K562 (cell line): ENCODE data around the gene ASIP. TPM values are rescaled to one million over a fixed set of nuclear protein-coding genes. Genes with fewer than 3 reads are reported as not detected.
A peak's percentile ranks its signal among the peaks of the same experiment; 100 is the strongest.

Experiments
- ARNT ChIP-seq, 2 experiments: fragments of 450-650 bp; IDR thresholded peaks; 2 replicates each; pipeline ENCODE4 v1.6.1; 2016; ENCODE audit warnings: mild to moderate bottlenecking in 1 of 2
- ATF7 ChIP-seq: fragments of 450-650 bp; IDR thresholded peaks from 2 replicates; pipeline ENCODE4 v1.7.1; 2014; ENCODE audit warnings: mild to moderate bottlenecking, moderate library complexity
- BCL6 ChIP-seq: fragments of 250-450 bp; sonication (Bioruptor Pico); IDR thresholded peaks from 2 replicates; pipeline ENCODE4 v1.4.0; 2020
- CHAMP1 ChIP-seq: fragments of 450-650 bp; IDR thresholded peaks from 2 replicates; pipeline ENCODE4 v1.6.1; 2016; ENCODE audit warnings: mild to moderate bottlenecking
- CXXC5 ChIP-seq: fragments of 250-450 bp; sonication (Bioruptor Pico); IDR thresholded peaks from 2 replicates; pipeline ENCODE4 v1.8.0; 2022; ENCODE audit warnings: inconsistent platforms, mild to moderate bottlenecking, moderate library complexity
- EHMT2 ChIP-seq: fragments of 450-650 bp; IDR thresholded peaks from 2 replicates; pipeline ENCODE4 v1.6.1; 2018; ENCODE audit warnings: antibody characterized with exemption
- FOSL1 ChIP-seq: fragments of 200-800 bp; sonication (Bioruptor generic); conservative IDR thresholded peaks from 2 replicates; pipeline ENCODE4 v1.6.1; 2016; ENCODE audit warnings: missing genetic modification characterization, missing compliant biosample characterization
- GTF3C2 ChIP-seq: IDR thresholded peaks from 3 replicates; pipeline ENCODE4 v1.6.1; 2011; ENCODE audit warnings: borderline replicate concordance, mild to moderate bottlenecking, moderate library complexity; ENCODE audit not compliant: insufficient read length; ENCODE audit errors: extremely low read depth
- KDM4B ChIP-seq, 2 experiments: fragments of 450-650 bp in 1 of 2; sonication (generic) in 1 of 2; IDR thresholded peaks; 2 replicates each; pipeline ENCODE4 v1.6.1; 2016 to 2017; ENCODE audit warnings: borderline replicate concordance in 2 of 2, antibody characterized with exemption in 1 of 2, low read depth in 1 of 2, mild to moderate bottlenecking in 1 of 2
- MAFF ChIP-seq: IDR thresholded peaks from 2 replicates; pipeline ENCODE4 v1.6.1; 2012; ENCODE audit warnings: low read length, improper control_type of control experiment
- MAFG ChIP-seq: fragments of 450-650 bp; conservative IDR thresholded peaks from 2 replicates; pipeline ENCODE4 v1.6.1; 2016; ENCODE audit warnings: missing genetic modification characterization, missing compliant biosample characterization
- MAX ChIP-seq: sonication (generic); formaldehyde crosslinking; IDR thresholded peaks from 2 replicates; pipeline ENCODE4 v1.9.0; 2022; ENCODE audit warnings: mild to moderate bottlenecking, missing genetic modification reagents
- NFIC ChIP-seq: fragments of 450-650 bp; IDR thresholded peaks from 2 replicates; pipeline ENCODE4 v1.6.1; 2017; ENCODE audit warnings: mild to moderate bottlenecking, inconsistent platforms
- SOX6 ChIP-seq: fragments of 450-650 bp; IDR thresholded peaks from 2 replicates; pipeline ENCODE4 v1.6.1; 2014; ENCODE audit warnings: mild to moderate bottlenecking
- SRSF1 ChIP-seq: fragments of 200-400 bp; formaldehyde crosslinking; IDR thresholded peaks from 2 replicates; pipeline ENCODE4 v1.6.1; 2017; ENCODE audit warnings: mild to moderate bottlenecking, low read depth, low read length, moderate library complexity
- TFAP4 ChIP-seq: sonication (generic); formaldehyde crosslinking; IDR thresholded peaks from 2 replicates; pipeline ENCODE4 v1.8.0; 2022; ENCODE audit warnings: missing genetic modification reagents, mild to moderate bottlenecking, moderate library complexity, borderline replicate concordance
- TFE3 ChIP-seq: fragments of 450-650 bp; formaldehyde crosslinking; IDR thresholded peaks from 2 replicates; pipeline ENCODE4 v1.4.0; 2020; ENCODE audit warnings: mild to moderate bottlenecking, mixed read lengths
- TSC22D4 ChIP-seq: fragments of 450-650 bp; IDR thresholded peaks from 2 replicates; pipeline ENCODE4 v1.6.1; 2016; ENCODE audit warnings: missing genetic modification characterization, missing biosample characterization, control low read depth
- ZNF143 ChIP-seq: sonication (generic); formaldehyde crosslinking; IDR thresholded peaks from 2 replicates; pipeline ENCODE4 v1.9.0; 2022; ENCODE audit warnings: mild to moderate bottlenecking, missing genetic modification reagents
- ZNF431 ChIP-seq: sonication (generic); formaldehyde crosslinking; IDR thresholded peaks from 2 replicates; pipeline ENCODE4 v1.8.0; 2022; ENCODE audit warnings: mild to moderate bottlenecking, missing genetic modification reagents
- ZNF586 ChIP-seq: fragments of 450-650 bp; formaldehyde crosslinking; conservative IDR thresholded peaks from 2 replicates; pipeline ENCODE4 v1.4.0; 2020; ENCODE audit warnings: mild to moderate bottlenecking, moderate library complexity
- polyA plus RNA-seq, 8 experiments: library from polyadenylated mRNA; depleted of rRNA in 4 of 8; stranded (reverse) in 5 of 8; unstranded in 3 of 8; fragments of >200 nt; fragmentation: Nextera tagmentation in 2 of 8; fragmentation: Illumina TruSeq in 1 of 8; extraction: Ambion mirVana in 2 of 8; extraction: Trizol in 1 of 8; gene quantifications; 2 replicates each; pipeline versions ENCODE4 v1.2.1 to v1.2.3, GENCODE V29; 2011 to 2014; ENCODE audit warnings: inconsistent platforms in 1 of 8, missing spikeins in 1 of 8
- total RNA-seq, 7 experiments: library from RNA; depleted of rRNA in 6 of 7; stranded (reverse); fragments of >200 nt in 6 of 7; fragmentation: Illumina TruSeq in 2 of 7; extraction: Trizol in 2 of 7; gene quantifications; 2 replicates each; pipeline versions ENCODE4 v1.2.1 to v1.2.3, GENCODE V29; 2011 to 2021; ENCODE audit warnings: low replicate concordance in 1 of 7

The ASIP gene
- total and polyA plus RNA-seq, 9 of the 15 experiments (the other 6 are each of a cell fraction or from before 2014, with no cell fraction given): not detected

- TF ChIP-seq NFIC (peak; percentile 21; the same call in 1 of the 2 replicates), TFAP4 (CRISPR knock-in tag) (peak; percentile 95), ZNF143 (CRISPR knock-in tag) (peak; percentile 96), EHMT2 (no peak), SOX6 (no peak), CHAMP1 (no peak), ATF7 (peak; percentile 71), ZNF586 (CRISPR knock-in tag) (no peak), SRSF1 (no peak), CXXC5 (CRISPR knock-in tag) (peak; percentile 91), TSC22D4 (no peak), GTF3C2 (no peak), FOSL1 (tag) (no peak), ARNT (IDR thresholded peaks at IDR 0.05) (no peak), MAFG (tag) (no peak), ZNF431 (CRISPR knock-in tag) (no peak), KDM4B (IDR thresholded peaks at IDR 0.05; ENCODE audit: borderline replicate concordance in 2 of 2, low read depth in 1 of 2) (peak in 1 of 2 experiments; percentile 66; a peak in 2 of 4 replicates), TFE3 (CRISPR knock-in tag) (no peak), MAX (peak; percentile 88), MAFF (no peak), BCL6 (CRISPR knock-in tag) (no peak)
These were observed 61.7 kb downstream of the ASIP start, which contains the start of gene AHCY (continued) for GRCh38 chr20:34302723-34303533.
